Activated CD4-positive, alpha-beta T cell treated with anti-CD3 and anti-CD28 coated beads, Interleukin-2, amount 10 ng/mL, durations not matched to agents 24 days and 14 days (primary cell): ENCODE measurements around the gene SPATA24. TPM values are rescaled to one million over a fixed set of nuclear protein-coding genes. Genes with fewer than 3 reads are reported as not detected.
"Not testable (repeated sequence)": the region's sequence is repeated elsewhere in the genome, so short reads cannot be mapped to it uniquely, and the experiment has no call there.

Experiments
- DNase-seq: peaks from one replicate; pipeline ENCODE4 v3.0.0; 2022
- H3K27ac Mint-ChIP-seq: one replicate; pipeline ENCODE4 v1.8.0; 2022; ENCODE audit warnings: mild to moderate bottlenecking, mixed read lengths
- H3K27me3 Mint-ChIP-seq: one replicate; pipeline ENCODE4 v1.8.0; 2022; ENCODE audit warnings: mixed read lengths
- H3K36me3 Mint-ChIP-seq: one replicate; pipeline ENCODE4 v1.8.0; 2022; ENCODE audit warnings: low read depth, mild to moderate bottlenecking, mixed read lengths
- H3K4me1 Mint-ChIP-seq: one replicate; pipeline ENCODE4 v1.8.0; 2021; ENCODE audit warnings: mixed read lengths
- H3K4me3 Mint-ChIP-seq: one replicate; pipeline ENCODE4 v1.8.0; 2022; ENCODE audit warnings: mild to moderate bottlenecking, moderate library complexity, mixed read lengths
- H3K9me3 Mint-ChIP-seq: one replicate; pipeline ENCODE4 v1.8.0; 2021; ENCODE audit warnings: mixed read lengths
- intact Hi-C: fragments of 100-400 bp; cut with micrococcal nuclease; formaldehyde crosslinking; loops from one replicate; pipeline ENCODE4 v1.15.1; 2023
- total RNA-seq: library from RNA; stranded (reverse); gene quantifications from 2 replicates; pipeline ENCODE4 v1.2.3, GENCODE V29; 2022

The SPATA24 gene
- total RNA-seq, 1 donor from 2014 or later, result 4.2 TPM

GRCh38 chr5:139347863-139348262 lies 56.0 kb downstream of the SPATA24 start:
- peaks cover 34% of the 10 kb centered on the region for H3K36me3 Mint-ChIP-seq
- intact Hi-C loops, H3K9me3 Mint-ChIP-seq, DNase-seq, H3K27ac Mint-ChIP-seq, H3K4me3 Mint-ChIP-seq, H3K27me3 Mint-ChIP-seq: not testable (repeated sequence)
- H3K4me1 Mint-ChIP-seq, result peaks cover 26% of the 10 kb centered on the region

Other genes with a start within 250 kb of the SPATA24 start
- gene SIL1, start 205.7 kb downstream of the SPATA24 start, total RNA-seq, result 31.1 and 40.5 TPM in 2 replicates
- gene MATR3, start 110.3 kb downstream of the SPATA24 start, total RNA-seq, result 243 and 258 TPM in 2 replicates
- gene PAIP2, start 62.2 kb downstream of the SPATA24 start, total RNA-seq, result 83.3 and 93.8 TPM in 2 replicates
- 1.8 and 2.1 TPM in 2 replicates for gene SLC23A1, start 20.8 kb downstream of the SPATA24 start, total RNA-seq
- 28.3 and 29.1 TPM in 2 replicates for gene MZB1, start 14.2 kb downstream of the SPATA24 start, total RNA-seq
- gene PROB1, start 9.0 kb downstream of the SPATA24 start, total RNA-seq, result 8.4 and 9.2 TPM in 2 replicates
- gene DNAJC18, start 35.4 kb upstream of the SPATA24 start, total RNA-seq, result 34.2 and 38.6 TPM in 2 replicates
- gene ECSCR, start 58.7 kb upstream of the SPATA24 start, total RNA-seq, result 1.6 and 1.7 TPM in 2 replicates
- gene SMIM33, start 66.9 kb upstream of the SPATA24 start, total RNA-seq, result 0.37 and 0.38 TPM in 2 replicates
- gene STING1, start 78.7 kb upstream of the SPATA24 start, total RNA-seq, result 198 and 201 TPM in 2 replicates
- gene UBE2D2, start 157.2 kb upstream of the SPATA24 start, total RNA-seq, result 272 and 275 TPM in 2 replicates
- gene CXXC5, start 244.3 kb upstream of the SPATA24 start, total RNA-seq, result 1.2 and 1.9 TPM in 2 replicates